ENCODE results near the gene DIO2.

DNA sequence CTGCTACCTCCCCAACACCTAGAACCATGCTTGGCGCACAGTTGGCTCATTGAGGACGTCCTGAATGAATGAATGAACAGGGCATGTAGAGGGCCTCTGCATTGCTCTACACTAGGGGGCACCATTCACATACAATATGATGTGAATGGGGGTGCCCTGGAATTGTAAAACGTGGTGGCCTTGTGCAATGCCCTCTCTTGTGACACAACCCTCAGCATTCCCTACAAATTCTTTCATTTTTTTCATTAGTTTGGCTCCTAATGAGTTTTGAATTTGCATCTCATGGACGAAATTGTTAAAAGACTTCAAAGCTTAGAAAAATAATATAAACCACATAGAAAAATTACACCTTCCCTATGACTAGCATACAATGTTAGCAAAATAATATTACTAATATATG lies 2.3 kb upstream of the DIO2 start:
- TF ChIP-seq, protein P1, sequence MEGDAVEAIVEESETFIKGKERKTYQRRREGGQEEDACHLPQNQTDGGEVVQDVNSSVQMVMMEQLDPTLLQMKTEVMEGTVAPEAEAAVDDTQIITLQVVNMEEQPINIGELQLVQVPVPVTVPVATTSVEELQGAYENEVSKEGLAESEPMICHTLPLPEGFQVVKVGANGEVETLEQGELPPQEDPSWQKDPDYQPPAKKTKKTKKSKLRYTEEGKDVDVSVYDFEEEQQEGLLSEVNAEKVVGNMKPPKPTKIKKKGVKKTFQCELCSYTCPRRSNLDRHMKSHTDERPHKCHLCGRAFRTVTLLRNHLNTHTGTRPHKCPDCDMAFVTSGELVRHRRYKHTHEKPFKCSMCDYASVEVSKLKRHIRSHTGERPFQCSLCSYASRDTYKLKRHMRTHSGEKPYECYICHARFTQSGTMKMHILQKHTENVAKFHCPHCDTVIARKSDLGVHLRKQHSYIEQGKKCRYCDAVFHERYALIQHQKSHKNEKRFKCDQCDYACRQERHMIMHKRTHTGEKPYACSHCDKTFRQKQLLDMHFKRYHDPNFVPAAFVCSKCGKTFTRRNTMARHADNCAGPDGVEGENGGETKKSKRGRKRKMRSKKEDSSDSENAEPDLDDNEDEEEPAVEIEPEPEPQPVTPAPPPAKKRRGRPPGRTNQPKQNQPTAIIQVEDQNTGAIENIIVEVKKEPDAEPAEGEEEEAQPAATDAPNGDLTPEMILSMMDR (conservative IDR thresholded peaks at IDR 0.05; ENCODE audit: low read depth, low read length): peak; percentile 88
- TF ChIP-seq EZH2phosphoT487 (IDR thresholded peaks at IDR 0.05; ENCODE audit: borderline replicate concordance, low read length): no peak

Data from PC-3 (cell line).